MM.1S (cell line): Measurements from ENCODE around the gene ACKR1.

Experiments used
- DNase-seq: peaks from one replicate; pipeline ENCODE4 v3.0.0-alpha.2; 2015
- H2AFZ ChIP-seq: fragments of 300-600 bp; sonication (generic); 2 replicates; pipeline ENCODE4 v1.6.0; 2016; ENCODE audit warnings: antibody characterized with exemption, low read length
- H3F3A ChIP-seq: fragments of 300-600 bp; sonication (generic); 2 replicates; pipeline ENCODE4 v1.6.1; 2016; ENCODE audit warnings: mild to moderate bottlenecking, antibody characterized with exemption, low read length, moderate library complexity, mixed read lengths; ENCODE audit not compliant: insufficient read depth
- H3K27ac ChIP-seq: fragments of 300-600 bp; sonication (generic); 2 replicates; pipeline ENCODE4 v1.5.1; 2016; ENCODE audit warnings: mild to moderate bottlenecking, low read length
- H3K27me3 ChIP-seq: fragments of 300-600 bp; sonication (generic); replicated peaks from 2 replicates; pipeline ENCODE4 v1.6.0; 2016; ENCODE audit warnings: low read length; ENCODE audit not compliant: insufficient read depth
- H3K36me3 ChIP-seq: fragments of 300-600 bp; sonication (generic); replicated peaks from 2 replicates; pipeline ENCODE4 v1.6.1; 2016; ENCODE audit warnings: mild to moderate bottlenecking, low read length, mixed read lengths; ENCODE audit not compliant: insufficient read depth
- H3K4me1 ChIP-seq: fragments of 300-600 bp; sonication (generic); 2 replicates; pipeline ENCODE4 v1.6.1; 2016; ENCODE audit warnings: low read length, mixed read lengths
- H3K4me2 ChIP-seq: fragments of 300-600 bp; sonication (generic); 2 replicates; pipeline ENCODE4 v1.6.0; 2016; ENCODE audit warnings: low read depth, low read length
- H3K4me3 ChIP-seq: fragments of 300-600 bp; sonication (generic); 2 replicates; pipeline ENCODE4 v1.5.1; 2016; ENCODE audit warnings: low read length, mixed read lengths
- H3K79me2 ChIP-seq: fragments of 300-600 bp; sonication (generic); 2 replicates; pipeline ENCODE4 v1.6.1; 2016; ENCODE audit warnings: mixed run types, low read length, mixed read lengths
- H3K9ac ChIP-seq: fragments of 300-600 bp; sonication (generic); 2 replicates; pipeline ENCODE4 v1.6.1; 2016; ENCODE audit warnings: low read length, mixed read lengths
- H3K9me2 ChIP-seq: fragments of 300-600 bp; sonication (generic); replicated peaks from 2 replicates; pipeline ENCODE4 v1.6.1; 2016; ENCODE audit warnings: mild to moderate bottlenecking, low read length, mixed read lengths; ENCODE audit not compliant: insufficient read depth
- H3K9me3 ChIP-seq: fragments of 300-600 bp; sonication (generic); replicated peaks from 2 replicates; pipeline ENCODE4 v1.6.1; 2016; ENCODE audit warnings: mild to moderate bottlenecking, low read length, mixed read lengths; ENCODE audit not compliant: insufficient read depth
- H4K20me1 ChIP-seq: fragments of 300-600 bp; sonication (generic); 2 replicates; pipeline ENCODE4 v1.6.1; 2016; ENCODE audit warnings: mild to moderate bottlenecking, low read length, moderate library complexity, mixed read lengths; ENCODE audit not compliant: insufficient read depth
- EZH2 ChIP-seq: fragments of 300-600 bp; sonication (generic); optimal IDR thresholded peaks from 2 replicates; pipeline ENCODE3; 2017; ENCODE audit warnings: low read depth, mild to moderate bottlenecking, antibody characterized with exemption, low read length, mixed read lengths
- EZH2phosphoT487 ChIP-seq: fragments of 300-600 bp; sonication (generic); IDR thresholded peaks from 2 replicates; pipeline ENCODE4 v1.6.1; 2018; ENCODE audit warnings: antibody characterized with exemption, low read length
- TF ChIP-seq, protein P1 (sequence below): fragments of 300-600 bp; sonication (generic); IDR thresholded peaks from 2 replicates; pipeline ENCODE4 v1.5.1; 2016; ENCODE audit warnings: antibody characterized with exemption, low read length, mixed read lengths

Gene ACKR1

DNA sequence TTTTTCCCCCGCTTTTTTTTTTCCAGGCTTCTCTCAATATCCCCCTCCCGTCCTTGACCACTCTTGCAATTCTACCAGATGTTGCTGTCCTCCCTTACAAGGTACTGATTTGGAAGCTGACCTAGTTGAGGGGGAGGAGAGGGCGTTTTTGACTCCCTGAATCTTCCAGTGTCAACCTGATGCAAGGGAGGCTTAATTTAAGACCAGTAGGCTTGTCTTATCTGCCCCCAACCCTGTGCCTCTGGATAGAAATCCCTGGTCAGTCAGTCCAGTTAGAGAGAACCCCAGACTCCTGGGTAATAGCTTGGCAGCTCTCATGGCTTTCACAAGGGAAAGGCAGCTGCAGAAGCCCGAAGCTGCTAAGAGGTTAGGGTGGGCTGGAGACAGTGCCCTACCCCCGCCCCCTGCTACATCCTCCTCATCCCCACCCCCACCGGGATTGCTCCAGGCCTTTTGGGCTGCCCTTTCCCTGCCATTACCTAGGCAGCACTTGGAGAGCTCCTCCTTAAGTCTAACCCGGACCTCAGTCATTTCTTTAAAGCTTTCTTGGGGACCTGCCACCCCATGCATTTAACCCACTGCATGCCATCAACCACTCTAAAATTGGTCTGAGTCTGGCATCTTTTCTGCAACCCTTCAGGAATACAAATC is 3.6 kb downstream of the ACKR1 start:
- TF ChIP-seq EZH2 (no peak), EZH2phosphoT487 (no peak)
- TF ChIP-seq, protein P1, sequence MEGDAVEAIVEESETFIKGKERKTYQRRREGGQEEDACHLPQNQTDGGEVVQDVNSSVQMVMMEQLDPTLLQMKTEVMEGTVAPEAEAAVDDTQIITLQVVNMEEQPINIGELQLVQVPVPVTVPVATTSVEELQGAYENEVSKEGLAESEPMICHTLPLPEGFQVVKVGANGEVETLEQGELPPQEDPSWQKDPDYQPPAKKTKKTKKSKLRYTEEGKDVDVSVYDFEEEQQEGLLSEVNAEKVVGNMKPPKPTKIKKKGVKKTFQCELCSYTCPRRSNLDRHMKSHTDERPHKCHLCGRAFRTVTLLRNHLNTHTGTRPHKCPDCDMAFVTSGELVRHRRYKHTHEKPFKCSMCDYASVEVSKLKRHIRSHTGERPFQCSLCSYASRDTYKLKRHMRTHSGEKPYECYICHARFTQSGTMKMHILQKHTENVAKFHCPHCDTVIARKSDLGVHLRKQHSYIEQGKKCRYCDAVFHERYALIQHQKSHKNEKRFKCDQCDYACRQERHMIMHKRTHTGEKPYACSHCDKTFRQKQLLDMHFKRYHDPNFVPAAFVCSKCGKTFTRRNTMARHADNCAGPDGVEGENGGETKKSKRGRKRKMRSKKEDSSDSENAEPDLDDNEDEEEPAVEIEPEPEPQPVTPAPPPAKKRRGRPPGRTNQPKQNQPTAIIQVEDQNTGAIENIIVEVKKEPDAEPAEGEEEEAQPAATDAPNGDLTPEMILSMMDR, result no peak

DNA sequence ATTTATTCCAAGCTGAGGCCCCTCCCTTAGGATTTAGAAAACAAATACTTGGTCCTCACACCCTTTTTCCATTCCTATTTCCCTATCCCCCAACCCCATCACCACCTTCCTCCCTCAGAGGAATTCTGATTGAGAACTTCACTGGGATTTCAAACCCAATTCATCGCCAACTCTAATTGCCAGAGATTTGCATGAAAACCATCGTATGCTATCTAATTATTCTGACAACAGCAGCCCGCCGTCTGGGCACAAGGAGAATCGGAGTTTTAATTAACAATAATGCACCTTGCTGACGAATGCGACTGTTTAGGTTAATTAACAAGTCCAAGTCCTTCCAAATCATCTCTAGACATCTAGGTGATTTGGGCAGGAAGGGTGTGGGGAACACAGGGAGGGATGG is 4.4 kb downstream of the ACKR1 start:
- H3K4me3 ChIP-seq, result no peak overlapping the region
- H3K9me2 ChIP-seq, result no peaks in the 10 kb centered on the region
- H3K27ac ChIP-seq, result no peak overlapping the region
- no peaks in the 10 kb centered on the region for H3K36me3 ChIP-seq
- H3K9ac ChIP-seq, result no peak overlapping the region
- no peaks in the 10 kb centered on the region for H3K4me1 ChIP-seq
- H4K20me1 ChIP-seq, result no peaks in the 10 kb centered on the region
- H3F3A ChIP-seq, result no peaks in the 10 kb centered on the region
- H3K79me2 ChIP-seq, result no peaks in the 10 kb centered on the region
- TF ChIP-seq EZH2 (no peak), EZH2phosphoT487 (no peak)
- TF ChIP-seq, protein P1, result no peak
- H3K27me3 ChIP-seq, result peaks cover 34% of the 10 kb centered on the region
- no peak overlapping the region for H3K4me2 ChIP-seq
- no peak overlapping the region for H2AFZ ChIP-seq
- no peaks in the 10 kb centered on the region for H3K9me3 ChIP-seq
- no peak for DNase-seq

More for the DNA sequence above, 3.6 kb downstream of the ACKR1 start:
- Histone ChIP-seq H3K9me3 (no peaks in the 10 kb centered on the region), H3K36me3 (no peaks in the 10 kb centered on the region), H3K79me2 (no peaks in the 10 kb centered on the region), H3K4me3 (no peak overlapping the region), H3K27me3 (peaks cover 37% of the 10 kb centered on the region), H3K27ac (no peak overlapping the region), H3K4me2 (no peak overlapping the region), H3K9ac (no peak overlapping the region), H3F3A (no peaks in the 10 kb centered on the region), H3K4me1 (no peaks in the 10 kb centered on the region), H4K20me1 (no peaks in the 10 kb centered on the region), H2AFZ (no peak overlapping the region), H3K9me2 (no peaks in the 10 kb centered on the region)
- no peak for DNase-seq

DNA sequence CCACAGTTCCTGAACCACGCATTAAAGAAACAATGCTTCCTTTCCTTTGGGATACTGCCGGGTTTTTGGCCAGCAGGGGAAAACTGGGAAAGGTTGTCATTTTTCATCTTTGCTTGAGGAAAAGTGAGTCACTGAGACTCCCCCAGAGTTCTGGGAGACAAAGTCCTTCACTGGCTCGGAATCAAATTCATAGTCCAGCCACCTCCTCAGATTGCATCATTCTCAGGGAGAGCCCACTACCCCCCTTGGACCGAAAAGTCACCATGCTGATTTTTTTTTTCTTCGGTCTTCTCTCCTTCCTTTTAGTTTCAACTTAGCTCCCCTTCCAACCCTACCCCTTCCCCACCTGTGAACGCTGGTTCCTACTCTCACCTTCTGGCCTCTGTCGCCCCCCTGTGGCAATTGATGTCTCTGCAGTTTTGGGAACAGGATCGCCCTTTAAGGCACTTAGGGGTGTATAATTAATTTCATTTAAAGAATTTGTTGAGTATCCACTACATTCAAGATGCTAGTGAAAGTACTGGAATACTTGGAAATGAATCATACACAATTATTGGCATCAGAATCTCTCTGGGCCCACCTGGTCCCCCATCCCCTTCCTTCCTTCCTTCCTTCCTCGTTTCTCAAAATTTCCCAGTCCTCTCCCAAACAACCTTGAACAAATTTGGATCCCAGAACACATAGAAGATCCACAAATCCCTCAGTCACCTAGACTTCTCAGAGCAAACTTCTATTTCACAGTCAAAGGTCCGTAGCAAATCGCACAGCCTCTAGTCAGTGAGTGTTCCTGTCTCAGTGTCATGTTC is 6.9 kb downstream of the ACKR1 start:
- Histone ChIP-seq H3K27ac (no peak overlapping the region), H3K4me1 (no peaks in the 10 kb centered on the region), H3K4me2 (no peak overlapping the region; the same call in 1 of the 2 replicates), H3K9me2 (no peaks in the 10 kb centered on the region), H3K27me3 (peaks cover 27% of the 10 kb centered on the region), H3F3A (no peaks in the 10 kb centered on the region), H2AFZ (no peak overlapping the region), H3K36me3 (no peaks in the 10 kb centered on the region), H4K20me1 (no peaks in the 10 kb centered on the region), H3K9ac (no peak overlapping the region), H3K79me2 (no peaks in the 10 kb centered on the region), H3K9me3 (no peaks in the 10 kb centered on the region), H3K4me3 (no peak overlapping the region)
- DNase-seq, result peak; percentile 61
- no peak for TF ChIP-seq EZH2
- TF ChIP-seq, protein P1, result peak; percentile 99
- TF ChIP-seq EZH2phosphoT487, result no peak
